ENCODE data around the gene RHO. TPM values are rescaled to one million over a fixed set of nuclear protein-coding genes. Genes with fewer than 3 reads are reported as not detected.

RHO gene
- total and polyA plus RNA-seq, 2 donors (not counting 1 experiment from before 2014, with no cell fraction given), result not detected

- Histone ChIP-seq H3K4me1 (ENCODE audit: control insufficient read depth, extremely low read depth, insufficient read depth, low read length) (peaks cover 2% of the 10 kb centered on the region), H3K36me3 (ENCODE audit: control insufficient read depth, insufficient read depth, low read length) (peaks cover 37% of the 10 kb centered on the region), H3K9me3 (ENCODE audit: control insufficient read depth, insufficient read depth, low read depth, low read length) (no peaks in the 10 kb centered on the region), H3K4me2 (ENCODE audit: extremely low read depth, insufficient read depth, low read length) (no peak overlapping the region), H3K27me3 (ENCODE audit: control insufficient read depth, insufficient read depth, low read length) (no peaks in the 10 kb centered on the region), H3K4me3 (replicated peaks in 1 of 4; ENCODE audit: control extremely low read depth in 1 of 4, insufficient read depth in 1 of 4, low read depth in 3 of 4, low read length in 4 of 4) (no peak overlapping the region), H3K27ac (ENCODE audit: insufficient read depth, low read length) (no peak overlapping the region), H4K20me1 (ENCODE audit: control insufficient read depth, extremely low read depth, insufficient read depth, low read length) (no peaks in the 10 kb centered on the region), H3K79me2 (ENCODE audit: control insufficient read depth, insufficient read depth, low read length) (no peaks in the 10 kb centered on the region), H2AFZ (ENCODE audit: low read length) (no peak overlapping the region), H3K9ac (ENCODE audit: insufficient read depth, low read length) (no peak overlapping the region)
- DNase-seq (ENCODE audit: low read depth in 2 of 2), result no peak
- TF ChIP-seq EZH2 (IDR thresholded peaks at IDR 0.05; ENCODE audit: low read length, missing control alignments), result no peak
- TF ChIP-seq, protein P1, sequence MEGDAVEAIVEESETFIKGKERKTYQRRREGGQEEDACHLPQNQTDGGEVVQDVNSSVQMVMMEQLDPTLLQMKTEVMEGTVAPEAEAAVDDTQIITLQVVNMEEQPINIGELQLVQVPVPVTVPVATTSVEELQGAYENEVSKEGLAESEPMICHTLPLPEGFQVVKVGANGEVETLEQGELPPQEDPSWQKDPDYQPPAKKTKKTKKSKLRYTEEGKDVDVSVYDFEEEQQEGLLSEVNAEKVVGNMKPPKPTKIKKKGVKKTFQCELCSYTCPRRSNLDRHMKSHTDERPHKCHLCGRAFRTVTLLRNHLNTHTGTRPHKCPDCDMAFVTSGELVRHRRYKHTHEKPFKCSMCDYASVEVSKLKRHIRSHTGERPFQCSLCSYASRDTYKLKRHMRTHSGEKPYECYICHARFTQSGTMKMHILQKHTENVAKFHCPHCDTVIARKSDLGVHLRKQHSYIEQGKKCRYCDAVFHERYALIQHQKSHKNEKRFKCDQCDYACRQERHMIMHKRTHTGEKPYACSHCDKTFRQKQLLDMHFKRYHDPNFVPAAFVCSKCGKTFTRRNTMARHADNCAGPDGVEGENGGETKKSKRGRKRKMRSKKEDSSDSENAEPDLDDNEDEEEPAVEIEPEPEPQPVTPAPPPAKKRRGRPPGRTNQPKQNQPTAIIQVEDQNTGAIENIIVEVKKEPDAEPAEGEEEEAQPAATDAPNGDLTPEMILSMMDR (conservative IDR thresholded peaks at IDR 0.05 in 1 of 2, IDR thresholded peaks at IDR 0.05 in 1 of 2; ENCODE audit: low read depth in 1 of 2, low read length in 2 of 2), result no peak
Measured at GRCh38 chr3:129574206-129574605, 45.8 kb downstream of the RHO start.

DNA sequence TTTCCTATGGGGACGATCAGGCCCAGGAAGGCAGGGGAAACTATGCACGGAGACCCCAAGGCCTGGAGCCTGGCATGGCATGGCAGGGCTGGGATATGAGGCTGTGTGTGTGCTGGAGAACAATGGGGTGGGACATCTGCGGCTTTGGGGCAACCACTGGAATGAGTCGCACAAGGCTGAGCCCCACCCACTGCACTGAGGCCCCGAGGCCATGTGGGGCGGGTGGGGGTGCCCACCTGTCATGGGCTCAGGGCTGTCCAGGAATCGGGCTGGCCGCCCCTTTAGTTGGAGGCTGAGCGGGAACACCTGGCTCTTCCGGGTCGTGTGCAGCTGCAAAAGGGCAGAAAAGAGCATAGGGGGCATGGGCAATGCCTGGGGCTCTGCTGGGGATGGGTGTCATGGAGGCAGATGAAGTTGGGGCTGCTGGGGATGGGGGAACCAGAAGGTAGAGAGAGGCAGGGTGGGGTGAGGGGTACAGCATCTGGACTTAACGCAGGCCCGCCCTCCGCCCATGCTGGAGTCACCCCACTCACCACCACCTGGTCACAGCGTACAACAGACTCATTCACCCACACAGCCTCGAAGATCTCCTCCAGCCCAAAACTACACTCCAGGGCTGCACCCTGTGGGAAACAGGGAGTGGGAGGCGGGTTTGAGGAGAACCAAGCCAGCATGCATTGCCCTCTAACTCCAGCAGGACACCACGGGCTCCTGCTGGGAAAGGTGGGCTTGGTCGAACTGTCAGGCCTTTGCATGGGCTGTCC lies 47.0 kb downstream of the RHO start:
- Histone ChIP-seq H3K27ac (ENCODE audit: insufficient read depth, low read length) (no peak overlapping the region), H3K9me3 (ENCODE audit: control insufficient read depth, insufficient read depth, low read depth, low read length) (no peaks in the 10 kb centered on the region), H3K4me2 (ENCODE audit: extremely low read depth, insufficient read depth, low read length) (no peak overlapping the region), H3K4me3 (replicated peaks in 1 of 4; ENCODE audit: control extremely low read depth in 1 of 4, insufficient read depth in 1 of 4, low read depth in 3 of 4, low read length in 4 of 4) (no peak overlapping the region), H3K79me2 (ENCODE audit: control insufficient read depth, insufficient read depth, low read length) (no peaks in the 10 kb centered on the region), H3K27me3 (ENCODE audit: control insufficient read depth, insufficient read depth, low read length) (no peaks in the 10 kb centered on the region), H3K36me3 (ENCODE audit: control insufficient read depth, insufficient read depth, low read length) (peaks cover 35% of the 10 kb centered on the region), H2AFZ (ENCODE audit: low read length) (no peak overlapping the region), H3K4me1 (ENCODE audit: control insufficient read depth, extremely low read depth, insufficient read depth, low read length) (peaks cover 2% of the 10 kb centered on the region), H4K20me1 (ENCODE audit: control insufficient read depth, extremely low read depth, insufficient read depth, low read length) (no peaks in the 10 kb centered on the region), H3K9ac (ENCODE audit: insufficient read depth, low read length) (no peak overlapping the region)
- no peak for DNase-seq (ENCODE audit: low read depth in 2 of 2)
- TF ChIP-seq, protein P1 (conservative IDR thresholded peaks at IDR 0.05 in 1 of 2, IDR thresholded peaks at IDR 0.05 in 1 of 2; ENCODE audit: low read depth in 1 of 2, low read length in 2 of 2), result no peak
- TF ChIP-seq EZH2 (IDR thresholded peaks at IDR 0.05; ENCODE audit: low read length, missing control alignments), result no peak

DNA sequence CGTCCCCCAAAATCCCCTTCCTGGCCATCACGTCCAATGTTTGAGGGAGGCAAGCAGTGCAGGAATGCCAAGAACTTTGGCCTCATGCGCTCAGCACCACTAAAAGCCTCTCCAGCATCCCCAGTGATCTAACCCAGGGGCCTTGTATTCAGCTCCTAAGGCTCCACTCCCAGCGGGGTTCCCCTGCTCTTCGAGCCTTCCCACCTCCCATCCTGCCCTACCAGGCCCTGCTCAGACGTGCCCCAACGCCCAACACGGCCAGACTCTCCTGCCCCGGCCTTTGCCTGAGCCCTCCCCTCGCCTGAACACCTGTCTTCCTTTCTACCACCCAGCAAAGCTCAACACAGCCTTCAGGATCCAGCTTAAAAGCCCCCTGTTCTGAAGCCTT lies 47.6 kb downstream of the RHO start:
- no peak overlapping the region for H3K4me2 ChIP-seq (ENCODE audit: extremely low read depth, insufficient read depth, low read length)
- H3K36me3 ChIP-seq (ENCODE audit: control insufficient read depth, insufficient read depth, low read length), result peaks cover 30% of the 10 kb centered on the region
- no peak for DNase-seq (ENCODE audit: low read depth in 2 of 2)
- H3K4me3 ChIP-seq (replicated peaks in 1 of 4; ENCODE audit: control extremely low read depth in 1 of 4, insufficient read depth in 1 of 4, low read depth in 3 of 4, low read length in 4 of 4), result no peak overlapping the region
- no peaks in the 10 kb centered on the region for H3K27me3 ChIP-seq (ENCODE audit: control insufficient read depth, insufficient read depth, low read length)
- H3K27ac ChIP-seq (ENCODE audit: insufficient read depth, low read length), result no peak overlapping the region
- no peaks in the 10 kb centered on the region for H4K20me1 ChIP-seq (ENCODE audit: control insufficient read depth, extremely low read depth, insufficient read depth, low read length)
- H2AFZ ChIP-seq (ENCODE audit: low read length), result no peak overlapping the region
- no peaks in the 10 kb centered on the region for H3K79me2 ChIP-seq (ENCODE audit: control insufficient read depth, insufficient read depth, low read length)
- no peak for TF ChIP-seq EZH2 (IDR thresholded peaks at IDR 0.05; ENCODE audit: low read length, missing control alignments)
- peaks cover 2% of the 10 kb centered on the region for H3K4me1 ChIP-seq (ENCODE audit: control insufficient read depth, extremely low read depth, insufficient read depth, low read length)
- H3K9me3 ChIP-seq (ENCODE audit: control insufficient read depth, insufficient read depth, low read depth, low read length), result no peaks in the 10 kb centered on the region
- no peak overlapping the region for H3K9ac ChIP-seq (ENCODE audit: insufficient read depth, low read length)
